GM19438 (cell line): ENCODE data around the gene LPP.

ENCODE experiments used
- ATAC-seq: cut with Tn5 transposase; IDR thresholded peaks from one replicate; pipeline ENCODE4 v1.9.1; 2021; ENCODE audit warnings: low read depth; ENCODE audit not compliant: unreplicated experiment

LPP gene

DNA sequence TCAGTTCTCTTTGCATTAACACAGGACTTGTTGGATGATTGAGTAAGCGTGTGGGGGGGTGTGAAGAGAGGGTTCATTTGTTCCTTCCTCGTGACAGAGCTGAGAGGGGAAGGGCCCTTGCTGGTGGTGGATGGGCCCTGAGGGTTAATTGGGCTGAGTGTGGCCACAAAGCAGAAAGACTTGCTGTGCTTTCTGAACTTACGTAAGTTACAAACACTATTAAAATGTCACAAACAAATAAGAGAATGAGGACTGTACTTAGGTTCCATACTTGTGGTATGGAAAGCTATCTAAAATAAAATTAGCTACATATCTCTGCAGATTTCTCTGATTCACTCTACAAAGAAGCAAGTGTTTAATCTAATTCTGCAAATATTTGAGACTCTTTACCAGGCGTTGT lies 231.3 kb downstream of the LPP start:
- ATAC-seq: no peak

DNA sequence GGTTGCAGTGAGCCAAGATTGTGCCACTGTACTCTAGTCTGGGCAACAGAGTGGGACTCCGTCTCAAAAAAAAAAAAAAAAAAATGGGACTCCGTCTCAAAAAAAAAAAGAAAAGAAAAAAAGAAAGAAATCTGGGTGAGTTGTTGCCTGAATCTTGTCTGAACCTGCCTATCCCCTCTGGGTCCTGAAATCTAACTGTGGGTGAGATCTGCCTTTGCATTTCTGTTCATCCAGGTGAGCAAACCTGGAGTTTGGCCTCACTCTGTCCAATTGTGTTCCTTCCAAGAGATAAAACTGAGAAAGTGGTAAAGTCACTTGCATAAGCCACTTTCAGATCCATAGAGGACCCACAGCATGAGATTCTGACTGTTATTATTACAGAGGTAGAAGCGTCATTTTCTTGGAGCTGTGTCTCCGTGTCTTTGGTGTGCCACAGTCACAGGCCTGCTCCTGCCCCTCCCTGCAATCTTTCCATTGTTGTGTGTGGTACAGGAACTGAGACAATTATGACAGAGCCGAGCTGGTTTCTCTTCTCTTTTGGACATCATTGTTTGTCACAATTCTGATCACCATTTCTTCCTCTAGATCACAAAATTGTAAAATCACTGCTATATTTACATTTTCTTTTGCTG lies 235.9 kb downstream of the LPP start:
- ATAC-seq: peak; percentile 89

DNA sequence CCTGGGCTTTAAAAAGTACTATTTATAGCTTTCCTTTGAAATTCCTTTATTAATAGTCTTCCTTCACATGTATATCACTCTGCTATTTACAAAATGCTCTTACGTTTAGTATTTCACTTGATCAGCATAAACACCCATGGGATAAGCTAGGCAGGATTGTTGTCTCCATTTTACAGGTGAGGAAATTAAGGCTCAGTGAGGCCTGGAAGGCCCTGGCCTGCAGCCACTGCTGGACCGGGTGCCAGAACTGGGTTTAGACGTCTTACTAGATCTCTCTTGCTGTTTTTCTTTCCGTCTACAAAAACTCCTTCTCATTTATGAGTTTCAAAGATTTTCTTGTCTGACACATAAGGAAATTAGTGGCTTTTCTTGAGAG lies 236.4 kb downstream of the LPP start:
- no peak for ATAC-seq

DNA sequence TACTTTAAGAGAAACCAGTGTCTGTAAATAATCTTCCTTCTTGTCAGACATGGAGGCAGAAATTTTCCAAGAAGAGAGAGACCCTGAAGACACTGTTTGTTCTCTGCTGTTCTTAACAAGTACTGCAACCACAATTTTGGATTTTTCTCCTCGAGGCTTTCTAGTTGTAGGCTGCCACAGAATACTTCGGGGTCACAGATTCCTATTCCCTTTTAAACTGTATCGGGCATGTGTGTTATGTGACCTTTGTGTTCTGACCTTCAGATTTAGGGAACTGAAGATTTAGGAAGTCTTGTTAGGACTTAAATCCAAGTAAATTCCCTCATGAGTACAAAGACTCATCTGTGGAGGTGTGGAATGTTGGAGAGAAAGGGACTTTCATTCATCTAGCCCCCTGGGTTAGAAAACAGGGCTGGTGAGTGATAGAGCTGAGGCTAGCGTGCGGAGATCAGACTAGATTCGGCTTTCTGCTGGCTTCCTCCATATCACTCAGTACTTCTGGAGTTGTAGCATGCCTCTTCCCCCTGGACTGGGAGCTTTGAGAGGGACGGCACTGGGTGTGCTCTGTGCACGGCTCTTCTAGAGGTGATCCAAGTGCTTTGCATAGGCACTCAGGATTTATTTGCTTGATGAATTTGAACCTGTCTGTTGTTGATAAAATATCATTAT lies 237.0 kb downstream of the LPP start:
- no peak for ATAC-seq

DNA sequence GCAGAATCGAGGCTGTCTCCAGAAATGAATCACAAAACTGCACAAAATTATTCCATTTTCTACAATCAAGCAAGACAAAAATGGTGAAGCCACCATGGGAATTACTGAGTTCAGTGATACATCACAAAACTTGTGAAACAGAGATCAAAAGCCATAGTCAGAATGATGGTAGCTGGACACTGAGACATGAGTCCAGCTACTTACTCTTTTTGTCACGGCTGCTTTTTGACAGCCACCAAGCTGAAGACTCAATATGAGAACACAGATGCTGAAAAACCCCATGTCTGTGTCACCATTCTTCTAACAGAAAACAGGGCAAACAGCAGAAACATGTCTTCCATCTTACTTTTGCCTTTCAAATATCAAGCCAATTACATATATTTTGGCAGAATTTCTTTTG lies 237.6 kb downstream of the LPP start:
- ATAC-seq: no peak

DNA sequence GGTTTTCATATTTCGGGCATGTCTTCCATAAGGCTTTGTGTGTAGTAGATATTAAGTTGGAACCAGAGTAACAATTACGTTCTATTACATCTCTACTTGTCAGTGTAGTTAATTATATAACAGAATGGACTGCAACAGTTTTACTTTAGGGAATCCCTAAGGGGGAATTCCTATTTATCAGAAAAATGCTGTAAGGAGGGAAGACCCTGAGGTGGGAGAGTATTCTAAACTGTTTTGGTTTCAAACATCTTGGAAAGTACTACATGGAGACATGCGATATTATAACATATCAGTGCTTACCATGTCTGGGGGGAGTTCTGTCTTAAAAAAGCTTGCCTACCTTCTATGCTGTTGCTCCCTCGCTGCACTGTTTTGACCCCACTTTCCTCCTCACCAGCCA lies 238.1 kb downstream of the LPP start:
- no peak for ATAC-seq

DNA sequence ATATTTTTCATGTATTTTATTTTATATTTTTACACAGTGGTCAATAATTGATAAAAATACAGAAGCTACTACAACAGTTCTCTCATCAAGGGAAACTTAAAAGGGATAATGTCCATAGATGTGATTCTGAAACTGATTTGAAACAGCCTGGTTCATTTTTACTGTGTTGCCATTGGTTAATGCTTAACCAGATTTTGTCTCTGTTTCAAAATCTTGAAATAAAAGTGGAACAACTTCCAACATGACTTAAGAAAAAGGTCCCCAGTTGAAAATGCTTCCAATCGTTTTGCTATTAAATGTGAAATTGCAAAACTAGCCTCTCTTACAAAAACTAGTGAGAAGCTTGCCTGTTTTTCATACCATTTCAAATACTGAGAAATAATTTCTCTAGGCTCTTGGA lies 240.7 kb downstream of the LPP start:
- no peak for ATAC-seq

DNA sequence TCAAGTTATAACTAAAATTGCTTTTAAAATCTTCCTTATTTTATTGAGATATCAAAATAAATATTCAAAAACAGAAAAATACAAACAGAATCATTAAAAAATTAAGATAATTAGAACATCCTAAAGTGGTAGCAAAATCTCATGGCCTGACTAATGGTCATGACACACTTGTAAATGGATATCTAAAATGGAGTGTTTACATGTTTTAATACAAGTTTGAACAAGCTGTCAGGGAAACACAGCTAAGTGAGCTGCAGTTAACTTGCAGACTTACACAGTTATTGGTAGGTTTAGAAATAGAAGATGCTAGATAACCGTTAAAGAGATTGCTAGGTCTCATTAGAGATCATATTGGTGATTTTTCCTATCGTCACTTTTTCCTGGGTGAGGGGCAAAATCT lies 242.3 kb downstream of the LPP start:
- ATAC-seq: no peak

DNA sequence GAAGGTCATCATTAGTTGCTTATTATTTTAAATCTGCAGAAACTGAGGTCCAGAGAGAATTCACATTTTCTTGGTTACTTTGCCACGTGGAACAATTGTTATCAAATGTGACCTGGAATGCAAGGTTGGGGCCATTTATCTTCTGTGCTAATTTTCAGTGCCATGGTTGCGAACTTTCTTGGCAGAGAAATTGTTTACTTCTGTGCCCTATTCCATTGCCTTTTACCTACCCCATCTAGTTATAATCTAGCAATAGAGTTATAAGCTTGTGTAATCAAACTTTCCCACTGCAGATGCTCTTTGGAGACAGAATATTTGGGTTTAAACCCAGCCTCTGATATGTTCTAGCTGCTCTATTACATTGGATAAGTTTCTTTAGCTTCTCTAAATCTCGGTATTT lies 242.9 kb downstream of the LPP start:
- ATAC-seq: no peak

DNA sequence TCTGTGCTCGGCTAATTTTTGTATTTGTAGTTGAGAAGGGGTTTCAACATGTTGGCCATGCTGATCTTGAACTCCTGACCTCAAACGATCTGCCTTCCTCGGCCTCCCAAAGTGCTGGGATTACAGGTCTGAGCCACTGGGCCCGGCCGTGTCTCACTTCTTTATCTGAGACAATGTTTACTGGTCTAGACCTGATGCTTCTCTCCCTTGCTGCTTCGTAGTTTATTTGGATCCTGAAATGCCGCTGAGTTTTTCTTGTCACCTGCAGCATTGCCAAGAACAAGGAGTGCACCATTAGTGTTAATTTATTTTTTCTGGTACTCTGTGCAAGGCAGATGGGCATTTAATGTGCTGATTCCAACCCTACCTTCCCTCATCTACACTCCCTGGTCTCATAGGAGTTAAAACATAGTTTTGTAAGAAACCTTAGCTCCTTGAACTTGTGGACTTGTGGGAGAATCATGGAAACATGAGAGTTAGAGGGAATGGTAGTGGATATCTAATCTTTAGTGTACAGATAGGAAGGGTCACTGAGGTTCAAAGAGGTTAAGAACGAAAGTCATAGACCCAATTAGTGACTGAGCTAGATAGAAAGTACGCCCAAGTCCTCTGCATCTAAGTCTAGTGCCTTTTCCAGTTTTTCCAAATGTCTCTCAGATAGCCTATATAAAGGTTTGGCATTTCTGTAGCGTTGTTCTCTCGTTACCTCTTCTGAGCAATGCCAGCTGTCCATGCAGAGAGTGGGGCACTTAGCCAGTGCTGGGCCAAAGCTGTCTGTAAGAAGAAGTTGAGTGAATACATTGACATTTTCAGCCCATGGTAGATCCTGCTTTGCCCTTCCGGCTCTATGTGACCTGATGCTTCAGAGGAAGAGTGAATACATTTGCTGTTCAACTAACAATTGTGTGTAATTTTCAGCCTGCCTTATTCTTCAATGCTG lies 244.1 kb downstream of the LPP start:
- no peak for ATAC-seq

DNA sequence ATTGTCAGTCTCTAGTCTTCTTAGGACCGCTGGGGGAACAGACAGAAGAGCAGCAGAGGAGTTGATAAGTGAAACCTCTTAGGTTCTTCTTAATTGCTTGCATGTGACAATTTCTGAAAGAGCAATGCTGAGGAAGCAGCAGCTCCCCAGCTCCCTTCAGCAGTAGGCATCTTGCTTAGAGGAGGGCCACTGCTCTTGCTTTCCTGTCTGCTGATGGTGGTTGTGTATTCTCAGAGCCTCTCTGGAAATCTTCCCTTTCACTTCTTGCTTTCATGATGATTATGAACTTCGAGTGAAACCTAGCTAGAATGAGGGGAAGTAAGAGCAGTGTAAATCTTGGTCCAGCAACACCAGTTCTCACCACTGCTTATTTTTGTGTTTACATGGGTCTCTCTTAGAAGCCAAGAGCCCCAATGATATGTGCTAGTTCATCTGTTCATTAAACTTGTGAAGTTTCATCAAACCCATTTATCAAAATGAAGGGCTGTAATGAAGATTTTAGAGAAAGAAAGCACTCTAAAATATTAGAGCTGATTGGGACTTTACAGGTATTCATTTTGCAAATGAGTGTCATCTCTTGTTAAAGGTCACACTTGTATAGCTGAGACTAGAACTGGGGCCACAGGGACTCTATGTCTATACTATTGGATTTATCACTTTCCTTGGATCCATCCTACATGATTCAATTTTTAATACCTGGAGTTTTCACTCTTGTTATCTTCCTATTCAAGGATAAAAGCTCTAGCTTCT lies 246.7 kb downstream of the LPP start:
- ATAC-seq: peak; percentile 91

DNA sequence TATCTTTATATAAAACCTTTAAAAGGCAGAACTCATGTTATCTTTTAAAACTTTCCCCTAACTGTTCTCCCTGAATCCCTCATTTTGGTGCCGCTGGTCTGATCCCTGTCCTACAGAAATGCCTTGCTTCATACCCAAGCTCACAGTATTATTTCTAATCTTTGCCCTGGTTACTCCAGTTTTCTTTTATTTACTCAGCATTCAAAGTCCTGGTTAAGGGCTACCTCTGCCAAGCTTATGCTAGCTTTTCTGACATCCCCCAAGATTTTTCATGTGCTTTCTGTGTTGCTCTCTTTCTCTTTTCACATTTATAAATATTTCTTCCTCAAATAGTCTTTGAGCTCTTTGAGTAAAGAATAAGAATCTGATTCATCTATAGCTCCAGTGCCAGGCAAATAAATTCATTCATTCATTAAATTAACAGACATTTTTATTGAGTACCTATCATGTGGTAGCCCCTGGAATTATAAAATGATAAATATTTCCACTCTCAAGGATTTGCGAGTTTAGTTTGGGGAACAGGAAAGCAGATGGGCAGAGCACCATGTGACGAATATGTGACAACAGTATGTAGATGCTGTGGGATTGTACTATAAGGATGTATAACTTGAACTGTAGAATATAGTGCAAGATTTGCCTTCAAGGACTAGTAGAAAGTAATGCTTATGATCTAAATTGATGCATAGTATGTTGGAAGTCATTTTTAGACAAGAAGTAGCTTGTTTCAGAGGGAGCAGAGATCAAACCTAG lies 247.5 kb downstream of the LPP start:
- no peak for ATAC-seq

DNA sequence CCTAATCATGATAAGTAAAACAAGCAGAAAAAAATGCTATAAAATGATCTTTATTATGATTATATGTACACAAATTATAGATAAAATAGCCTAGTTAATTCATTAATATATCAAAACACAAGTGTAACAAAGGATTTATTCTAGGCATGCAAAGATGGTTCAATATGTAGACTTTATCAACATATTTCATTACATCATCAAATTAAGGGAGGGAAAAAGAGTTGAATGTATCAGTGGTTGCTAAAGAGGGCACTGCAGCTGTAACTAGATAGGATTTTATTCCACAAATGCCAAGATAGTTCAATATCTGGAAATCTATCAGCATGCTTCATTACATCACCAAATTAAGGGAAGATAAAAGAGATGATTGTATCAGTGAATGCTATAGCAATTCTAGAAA lies 248.3 kb downstream of the LPP start:
- no peak for ATAC-seq

DNA sequence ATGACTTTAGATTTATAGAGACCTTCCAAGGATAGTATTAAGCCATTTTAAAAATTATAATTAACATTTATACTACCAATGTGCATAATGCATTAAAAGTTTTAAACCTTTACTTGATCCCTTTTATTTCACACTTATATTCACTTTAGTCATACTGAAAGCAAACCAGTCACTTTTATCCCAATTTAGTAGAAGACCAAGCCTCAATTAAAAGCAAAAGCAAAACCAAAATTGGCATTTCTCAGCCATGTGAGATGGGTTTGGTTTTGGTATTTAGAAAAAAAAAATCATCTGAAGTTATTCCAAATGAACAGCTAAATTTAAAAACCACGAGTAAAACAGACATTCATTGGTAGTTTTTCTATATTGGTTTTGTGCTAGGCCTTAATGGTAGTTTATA lies 249.4 kb downstream of the LPP start:
- ATAC-seq: no peak

DNA sequence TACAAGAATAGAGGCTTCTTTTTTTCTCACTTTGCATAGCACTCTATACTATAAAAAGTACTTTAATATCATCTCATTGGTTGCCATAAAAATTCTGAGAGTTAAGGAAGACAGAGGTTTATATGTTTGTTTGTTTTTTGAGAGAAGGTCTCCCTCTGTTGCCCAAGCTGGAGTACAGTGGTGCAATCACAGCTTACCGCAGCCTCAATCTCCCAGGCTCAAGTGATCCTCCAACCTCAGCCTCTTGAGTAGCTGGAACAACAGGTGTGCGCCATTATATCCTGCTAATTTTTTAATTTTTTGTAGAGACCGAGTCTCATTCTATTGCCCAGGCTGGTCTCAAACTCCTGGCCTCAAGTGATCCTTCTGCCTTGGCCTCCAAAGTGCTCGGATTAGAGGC lies 250.2 kb downstream of the LPP start:
- no peak for ATAC-seq

DNA sequence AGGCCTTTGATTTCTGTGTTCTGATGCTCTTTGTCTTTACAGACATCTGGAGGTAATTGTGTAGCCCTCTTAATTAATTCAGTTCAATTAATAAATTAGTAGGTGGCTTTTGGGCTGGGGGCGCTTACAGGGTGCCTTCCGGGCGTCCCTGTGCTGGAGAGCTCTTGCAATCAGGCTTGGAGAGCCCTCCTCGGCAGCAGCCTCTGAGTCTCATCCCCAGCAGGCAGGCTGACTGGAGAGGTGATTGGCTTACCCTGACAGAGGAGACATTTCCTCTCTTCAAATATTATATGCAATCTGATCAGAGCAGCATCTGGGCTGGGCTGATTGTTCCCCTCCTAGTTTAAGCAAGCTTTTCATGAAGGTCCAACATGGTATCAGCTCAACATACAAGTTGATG lies 250.7 kb downstream of the LPP start:
- ATAC-seq: no peak

DNA sequence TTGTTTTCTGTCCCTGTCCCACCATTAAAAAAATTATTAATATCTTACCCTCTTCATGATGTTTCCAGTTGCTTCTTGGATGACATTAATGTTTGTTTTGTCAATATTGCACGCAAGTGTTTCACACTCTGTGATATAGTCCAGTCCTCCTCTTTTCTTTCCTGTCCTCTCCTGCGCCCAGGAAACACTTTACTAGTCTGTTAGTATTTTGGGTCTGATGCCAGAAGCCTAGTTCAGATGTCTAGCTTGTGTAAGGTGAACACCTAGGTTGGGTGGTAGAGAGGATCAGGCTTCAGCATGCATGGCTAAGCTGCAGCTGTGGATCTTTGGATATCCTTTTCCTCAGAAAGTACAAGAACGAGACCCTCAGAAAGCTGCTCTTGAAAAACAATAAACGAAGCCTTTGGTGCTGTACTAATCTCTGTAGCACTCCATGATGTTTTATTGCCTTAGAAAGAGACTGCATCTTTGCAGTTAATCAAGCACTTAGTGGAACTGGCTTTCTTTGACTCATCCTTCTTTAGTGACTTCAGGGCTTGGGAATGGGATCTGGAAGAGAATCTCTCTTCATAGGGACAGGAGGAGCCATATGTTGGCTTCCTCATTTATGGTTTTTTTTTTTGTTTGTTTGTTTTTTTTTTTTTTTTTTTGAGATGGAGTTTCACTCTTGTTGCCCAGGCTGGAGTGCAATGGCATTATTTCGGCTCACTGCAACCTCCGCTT lies 253.4 kb downstream of the LPP start:
- no peak for ATAC-seq

DNA sequence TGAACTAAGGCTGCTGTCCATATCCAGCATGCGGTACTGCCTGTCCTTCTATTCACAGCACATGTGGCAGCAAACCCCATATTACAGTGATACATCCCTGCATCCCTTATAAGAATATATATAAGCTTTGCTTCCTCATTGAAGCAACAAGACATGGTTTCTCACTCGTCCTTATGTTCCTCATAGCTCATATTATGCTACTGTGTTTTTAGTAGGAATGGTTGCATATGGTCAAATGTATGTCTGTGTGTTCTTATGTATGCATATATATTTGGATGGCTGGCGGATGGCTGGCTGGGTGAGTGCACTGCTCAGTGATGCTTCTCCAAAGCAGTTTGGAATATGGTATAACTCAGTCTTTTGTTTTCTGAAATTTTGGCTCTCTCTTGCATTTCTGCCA lies 254.9 kb downstream of the LPP start:
- no peak for ATAC-seq

DNA sequence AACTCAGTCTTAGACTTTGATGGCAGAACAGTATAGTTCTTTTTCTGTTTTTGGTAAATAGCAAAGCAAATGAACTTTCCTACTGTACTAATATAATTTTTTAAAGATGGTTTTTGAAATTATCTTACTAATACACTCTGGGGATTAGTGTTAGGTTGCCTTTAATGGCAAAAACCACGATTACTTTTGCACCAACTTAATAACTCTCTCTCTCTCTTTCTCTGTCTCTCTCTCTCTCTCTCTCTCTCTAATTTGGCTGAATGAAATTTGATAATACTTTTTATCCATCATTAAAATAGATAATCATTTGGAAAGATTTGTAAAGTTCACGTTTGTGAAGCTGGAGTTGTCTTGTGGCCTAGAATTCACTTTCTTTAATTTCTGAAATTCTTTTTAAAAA lies 257.8 kb downstream of the LPP start:
- ATAC-seq: no peak

DNA sequence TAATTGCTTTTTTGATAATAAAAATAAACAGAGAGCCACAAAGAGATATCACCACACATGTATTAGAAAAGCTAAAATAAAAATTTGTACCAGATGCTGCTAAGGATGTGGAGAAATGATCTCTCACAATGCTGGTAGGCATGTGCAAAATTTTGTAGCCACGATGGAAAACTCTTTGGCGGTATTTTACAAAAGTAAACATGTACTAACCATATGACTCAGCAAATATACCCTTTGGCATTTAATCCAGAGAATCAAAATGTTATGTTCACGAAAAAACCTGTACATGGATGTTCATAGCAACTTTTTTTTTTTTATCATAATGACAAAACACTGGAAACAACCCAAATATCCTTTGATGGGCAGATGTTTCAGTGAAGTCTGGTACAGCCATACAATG lies 261.2 kb downstream of the LPP start:
- ATAC-seq: no peak
